SK-N-SH (cell line): ENCODE results near the gene KRT71. TPM values are rescaled to one million over a fixed set of nuclear protein-coding genes. Genes with fewer than 3 reads are reported as not detected.

Experiments
- CTCF ChIA-PET: fragments of 300-600, 350-600 bp; formaldehyde crosslinking; extraction: SDS; loops from one replicate; lab custom pipeline; 2021; lab: Yijun Ruan, JAX
- POLR2A ChIA-PET: fragments of 350-600 bp; sonication (Branson Sonifier 250); formaldehyde crosslinking; extraction: SDS; loops from one replicate; lab custom pipeline; 2020; ENCODE audit warnings: antibody characterized with exemption, inconsistent platforms; lab: Yijun Ruan, JAX
- DNase-seq: peaks from one replicate; pipeline ENCODE4 v3.0.0; 2012
- H2AFZ ChIP-seq: fragments of 200-600 bp; sonication (generic); 2 replicates; pipeline ENCODE4 v1.8.1; 2016; ENCODE audit warnings: antibody characterized with exemption, mild to moderate bottlenecking, low read depth
- H3F3A ChIP-seq: fragments of 200-600 bp; sonication (generic); replicated peaks from 2 replicates; pipeline ENCODE3; 2016; ENCODE audit warnings: antibody characterized with exemption, mild to moderate bottlenecking; ENCODE audit not compliant: insufficient read depth
- H3K27ac ChIP-seq, 2 experiments: fragments of 200-500 bp in 1 of 2; fragments of 200-600 bp in 1 of 2; sonication (Bioruptor generic) in 1 of 2; sonication (generic), shearing (Covaris generic) in 1 of 2; 2 replicates each; pipeline versions ENCODE4 v1.5.1 to v1.6.1; 2014 to 2016; ENCODE audit warnings: low read depth in 2 of 2, inconsistent platforms in 1 of 2, low read length in 1 of 2, mild to moderate bottlenecking in 1 of 2, mixed read lengths in 1 of 2
- H3K27me3 ChIP-seq: fragments of 200-600 bp; sonication (generic), shearing (Covaris generic); 2 replicates; pipeline ENCODE4 v1.6.1; 2016; ENCODE audit warnings: mixed run types; ENCODE audit not compliant: insufficient read depth
- H3K36me3 ChIP-seq, 2 experiments: fragments of 200-500 bp in 1 of 2; fragments of 200-600 bp in 1 of 2; sonication (Bioruptor generic) in 1 of 2; sonication (generic) in 1 of 2; replicated peaks in 1 of 2; 2 replicates each; pipeline versions ENCODE3 to v1.5.1; 2014 to 2016; ENCODE audit warnings: low read length in 1 of 2, mild to moderate bottlenecking in 1 of 2; ENCODE audit not compliant: insufficient read depth in 2 of 2, control insufficient read depth in 1 of 2
- H3K4me1 ChIP-seq, 2 experiments: fragments of 200-500 bp in 1 of 2; fragments of 200-600 bp in 1 of 2; sonication (Bioruptor generic) in 1 of 2; sonication (generic), shearing (Covaris generic) in 1 of 2; 2 replicates each; pipeline versions ENCODE4 v1.5.1 to v1.6.1; 2014 to 2016; ENCODE audit warnings: low read depth in 1 of 2, low read length in 1 of 2, mixed run types in 1 of 2; ENCODE audit not compliant: insufficient read depth in 2 of 2, control insufficient read depth in 1 of 2
- H3K4me2 ChIP-seq: fragments of 200-600 bp; sonication (generic), shearing (Covaris generic); 2 replicates; pipeline ENCODE4 v1.6.1; 2017; ENCODE audit warnings: mixed run types
- H3K4me3 ChIP-seq, 2 experiments: fragments of 200-500 bp in 1 of 2; fragments of 200-600 bp in 1 of 2; sonication (Bioruptor generic) in 1 of 2; sonication (generic), shearing (Covaris generic) in 1 of 2; 2 replicates each; pipeline versions ENCODE4 v1.5.1 to v1.8.1; 2014 to 2016; ENCODE audit warnings: low read depth in 2 of 2, inconsistent platforms in 1 of 2, low read length in 1 of 2, mild to moderate bottlenecking in 1 of 2, mixed read lengths in 1 of 2, moderate library complexity in 1 of 2
- H3K79me2 ChIP-seq: fragments of 200-600 bp; sonication (generic); 2 replicates; pipeline ENCODE4 v1.8.1; 2017; ENCODE audit warnings: mild to moderate bottlenecking; ENCODE audit not compliant: insufficient read depth
- H3K9ac ChIP-seq: fragments of 200-600 bp; sonication (generic); 2 replicates; pipeline ENCODE4 v1.6.1; 2017; ENCODE audit warnings: mixed run types
- H3K9me2 ChIP-seq: fragments of 200-600 bp; sonication (generic); 2 replicates; pipeline ENCODE4 v1.6.1; 2017; ENCODE audit warnings: mixed run types
- H3K9me3 ChIP-seq: fragments of 200-600 bp; sonication (generic); 2 replicates; pipeline ENCODE4 v1.6.1; 2017; ENCODE audit warnings: mixed run types, mild to moderate bottlenecking, moderate library complexity
- H4K20me1 ChIP-seq: fragments of 200-600 bp; sonication (generic); 2 replicates; pipeline ENCODE4 v1.6.1; 2017; ENCODE audit warnings: mild to moderate bottlenecking, mixed run types; ENCODE audit not compliant: insufficient read depth
- CHD2 ChIP-seq: fragments of 150-350 bp; IDR thresholded peaks from 2 replicates; pipeline ENCODE4 v1.6.1; 2018; ENCODE audit warnings: low read length; ENCODE audit not compliant: partially characterized antibody
- ELF1 ChIP-seq: IDR thresholded peaks from 2 replicates; pipeline ENCODE4 v1.4.0; 2012
- FOSL2 ChIP-seq: IDR thresholded peaks from 2 replicates; pipeline ENCODE4 v1.4.0; 2012; ENCODE audit warnings: low read depth, mild to moderate bottlenecking, moderate library complexity, borderline replicate concordance
- FOXM1 ChIP-seq: IDR thresholded peaks from 2 replicates; pipeline ENCODE4 v1.4.0; 2012; ENCODE audit warnings: low read depth, mild to moderate bottlenecking
- GABPA ChIP-seq: IDR thresholded peaks from 2 replicates; pipeline ENCODE4 v1.4.0; 2012; ENCODE audit warnings: low read depth, mild to moderate bottlenecking
- IRF3 ChIP-seq: fragments of 150-350 bp; IDR thresholded peaks from 2 replicates; pipeline ENCODE4 v1.6.1; 2016; ENCODE audit warnings: mild to moderate bottlenecking, low read depth, low read length
- JUND ChIP-seq: IDR thresholded peaks from 2 replicates; pipeline ENCODE4 v1.4.0; 2012
- MAX ChIP-seq: IDR thresholded peaks from 2 replicates; pipeline ENCODE4 v1.4.0; 2012; ENCODE audit warnings: low read depth
- MEF2A ChIP-seq: IDR thresholded peaks from 2 replicates; pipeline ENCODE4 v1.4.0; 2012; ENCODE audit warnings: low read depth, borderline replicate concordance
- NFIC ChIP-seq: IDR thresholded peaks from 2 replicates; pipeline ENCODE4 v1.4.0; 2012; ENCODE audit warnings: borderline replicate concordance
- NRF1 ChIP-seq: IDR thresholded peaks from 2 replicates; pipeline ENCODE4 v1.6.1; 2012; ENCODE audit warnings: low read depth, mild to moderate bottlenecking, low read length
- PBX3 ChIP-seq: IDR thresholded peaks from 2 replicates; pipeline ENCODE4; 2012
- RAD21 ChIP-seq: IDR thresholded peaks from 2 replicates; pipeline ENCODE4 v1.6.1; 2012; ENCODE audit warnings: mild to moderate bottlenecking, low read length
- RCOR1 ChIP-seq: fragments of 150-350 bp; IDR thresholded peaks from 2 replicates; pipeline ENCODE4 v1.6.1; 2017; ENCODE audit warnings: antibody characterized with exemption, low read length
- TCF12 ChIP-seq: IDR thresholded peaks from 2 replicates; pipeline ENCODE4 v1.4.0; 2012
- TEAD4 ChIP-seq: IDR thresholded peaks from 2 replicates; pipeline ENCODE4 v1.4.0; 2012; ENCODE audit warnings: mild to moderate bottlenecking, borderline replicate concordance; ENCODE audit not compliant: insufficient read depth
- USF1 ChIP-seq: IDR thresholded peaks from 2 replicates; pipeline ENCODE4 v1.4.0; 2012; ENCODE audit warnings: low read depth, borderline replicate concordance
- USF2 ChIP-seq: fragments of 150-350 bp; IDR thresholded peaks from 2 replicates; pipeline ENCODE4 v1.6.1; 2017; ENCODE audit warnings: antibody characterized with exemption, low read length, low read depth, borderline replicate concordance
- WGBS: methylation state at CpG from one replicate; pipeline ENCODE4 v1.1.6; 2017; ENCODE audit warnings: low lambda C conversion rate; 5-methylcytosine and 5-hydroxymethylcytosine counted together
- polyA plus RNA-seq, 3 experiments: library from polyadenylated mRNA; depleted of rRNA; stranded (reverse); fragments of >200 nt; gene quantifications; 2 replicates each; pipeline ENCODE4 v1.2.3, GENCODE V29; 2012

The KRT71 gene
- polyA plus RNA-seq, 1 of the 3 experiments (the other 2 are of a cell fraction), result not detected

- H3K4me3 ChIP-seq, result no peak overlapping the region
- H2AFZ ChIP-seq, result no peak overlapping the region
- WGBS, result 32% methylated on average over 3 of the region's 3 CpGs
- no peaks in the 10 kb centered on the region; a peak in 1 of 4 replicates for H3K4me1 ChIP-seq
- CTCF ChIA-PET, result interaction anchor here (1.0 to 1.4 kb wide), 2 partner anchors 11 to 339 kb away, joined by 3 to 5 read pairs; no protein-coding TSS in a partner anchor
- H3F3A ChIP-seq, result no peaks in the 10 kb centered on the region
- no peaks in the 10 kb centered on the region for H3K79me2 ChIP-seq
- H4K20me1 ChIP-seq, result no peaks in the 10 kb centered on the region
- no peak overlapping the region for H3K27ac ChIP-seq
- H3K9ac ChIP-seq, result no peak overlapping the region
- H3K9me2 ChIP-seq, result no peaks in the 10 kb centered on the region
- no peak overlapping the region for H3K4me2 ChIP-seq
- DNase-seq, result no peak
- H3K9me3 ChIP-seq, result no peaks in the 10 kb centered on the region
- peaks cover 45% of the 10 kb centered on the region; the same call in 1 of the 2 replicates for H3K27me3 ChIP-seq
- POLR2A ChIA-PET, result no interaction called here
- TF ChIP-seq IRF3 (no peak), MAX (no peak), PBX3 (no peak), NFIC (no peak), RCOR1 (no peak), USF1 (no peak), USF2 (no peak), FOSL2 (no peak), RAD21 (no peak)
- TF ChIP-seq, all 33 proteins: peak for 0
- no peaks in the 10 kb centered on the region for H3K36me3 ChIP-seq
These were observed 57.6 kb downstream of the KRT71 start for GRCh38 chr12:52495389-52495788.

GRCh38 chr12:52494518-52494917 is 58.4 kb downstream of the KRT71 start:
- DNase-seq, result no peak
- 29% methylated on average over 4 of the region's 4 CpGs for WGBS
- no peak overlapping the region for H3K27ac ChIP-seq
- ChIA-PET POLR2A (no interaction called here), CTCF (interaction anchor here (1.0 to 1.4 kb wide), 3 partner anchors 12 to 338 kb away, joined by 3 to 5 read pairs (median 4); no protein-coding TSS in a partner anchor)
- H4K20me1 ChIP-seq, result no peaks in the 10 kb centered on the region
- no peaks in the 10 kb centered on the region for H3K79me2 ChIP-seq
- no peaks in the 10 kb centered on the region for H3K36me3 ChIP-seq
- H3K9ac ChIP-seq, result no peak overlapping the region
- H3K9me3 ChIP-seq, result no peaks in the 10 kb centered on the region
- H3K27me3 ChIP-seq, result peaks cover 49% of the 10 kb centered on the region; the same call in 1 of the 2 replicates
- H3K4me2 ChIP-seq, result no peak overlapping the region
- H3F3A ChIP-seq, result no peaks in the 10 kb centered on the region
- no peaks in the 10 kb centered on the region for H3K9me2 ChIP-seq
- no peak for TF ChIP-seq ELF1
- no peak for TF ChIP-seq FOXM1
- TF ChIP-seq JUND, result no peak
- no peak for TF ChIP-seq USF1
- no peak for TF ChIP-seq PBX3
- TF ChIP-seq RAD21, result no peak
- TF ChIP-seq GABPA, result no peak
- TF ChIP-seq TCF12, result no peak
- no peak for TF ChIP-seq NRF1
- TF ChIP-seq TEAD4, result no peak
- TF ChIP-seq CHD2, result no peak
- no peak for TF ChIP-seq MEF2A
- no peaks in the 10 kb centered on the region; a peak in 1 of 4 replicates for H3K4me1 ChIP-seq
- no peak overlapping the region for H2AFZ ChIP-seq
- H3K4me3 ChIP-seq, result no peak overlapping the region
